Uterus (tissue), 4 donors: ENCODE data around the gene RTL1. TPM values are rescaled to one million over a fixed set of nuclear protein-coding genes. Genes with fewer than 3 reads are reported as not detected.

Source experiments
- DNase-seq, 2 donors: peaks; one replicate each; pipeline ENCODE4 v3.0.0-alpha.2; 2019 to 2020
- H3K27ac ChIP-seq, 2 donors: fragments of 200-600 bp; sonication (generic); 1 replicate in 1 of 2; 2 replicates in 1 of 2; pipeline ENCODE4 v1.5.1; 2016 to 2018
- H3K27me3 ChIP-seq, 2 donors: fragments of 200-600 bp; sonication (generic); one replicate each; pipeline ENCODE4 v1.5.1; 2018 to 2019; ENCODE audit warnings: control low read depth in 1 of 2
- H3K36me3 ChIP-seq, 2 donors: fragments of 200-600 bp; sonication (generic); one replicate each; pipeline ENCODE4 v1.5.1; 2019; ENCODE audit warnings: control low read depth in 1 of 2
- H3K4me1 ChIP-seq, 2 donors: fragments of 200-600 bp; sonication (generic); one replicate each; pipeline ENCODE4 v1.5.1; 2018 to 2019; ENCODE audit warnings: control low read depth in 1 of 2
- H3K4me3 ChIP-seq, 2 donors: fragments of 200-600 bp; sonication (generic); 1 replicate in 1 of 2; 2 replicates in 1 of 2; pipeline ENCODE4 v1.5.1; 2018 to 2019; ENCODE audit warnings: mild to moderate bottlenecking in 1 of 2
- H3K9me3 ChIP-seq, 2 donors: fragments of 200-600 bp; sonication (generic); one replicate each; pipeline ENCODE4 v1.5.1; 2019; ENCODE audit warnings: control low read depth in 1 of 2
- CTCF ChIP-seq, 4 experiments: fragments of 200-600 bp in 2 of 4; fragments of 450-650 bp in 2 of 4; sonication (generic) in 2 of 4; IDR thresholded peaks; one replicate each; pipeline ENCODE4 v1.5.1; 2016 to 2019; ENCODE audit warnings: antibody characterized with exemption in 4 of 4, mild to moderate bottlenecking in 2 of 4, moderate library complexity in 1 of 4
- POLR2A ChIP-seq, 2 donors: fragments of 450-650 bp; IDR thresholded peaks; one replicate each; pipeline ENCODE4 v1.6.1; 2016; ENCODE audit warnings: antibody characterized with exemption in 2 of 2, mild to moderate bottlenecking in 1 of 2, moderate library complexity in 1 of 2
- intact Hi-C: fragments of 100-400 bp; cut with DNase I; formaldehyde crosslinking; loops from one replicate; pipeline ENCODE4 v1.15.1; 2023; ENCODE audit warnings: low total_unique reads
- total RNA-seq, 4 donors: library from RNA; depleted of rRNA in 3 of 4; stranded (reverse); fragments of >200 nt in 3 of 4; gene quantifications; one replicate each; pipeline versions ENCODE4 v1.1.0 to v1.2.4, GENCODE V29; 2014 to 2023
- donor health status: DM: yes; HTN: yes; CAD: no.

Gene RTL1
- total RNA-seq, 4 donors from 2014 or later = 0.21 TPM; not detected in 3

DNA sequence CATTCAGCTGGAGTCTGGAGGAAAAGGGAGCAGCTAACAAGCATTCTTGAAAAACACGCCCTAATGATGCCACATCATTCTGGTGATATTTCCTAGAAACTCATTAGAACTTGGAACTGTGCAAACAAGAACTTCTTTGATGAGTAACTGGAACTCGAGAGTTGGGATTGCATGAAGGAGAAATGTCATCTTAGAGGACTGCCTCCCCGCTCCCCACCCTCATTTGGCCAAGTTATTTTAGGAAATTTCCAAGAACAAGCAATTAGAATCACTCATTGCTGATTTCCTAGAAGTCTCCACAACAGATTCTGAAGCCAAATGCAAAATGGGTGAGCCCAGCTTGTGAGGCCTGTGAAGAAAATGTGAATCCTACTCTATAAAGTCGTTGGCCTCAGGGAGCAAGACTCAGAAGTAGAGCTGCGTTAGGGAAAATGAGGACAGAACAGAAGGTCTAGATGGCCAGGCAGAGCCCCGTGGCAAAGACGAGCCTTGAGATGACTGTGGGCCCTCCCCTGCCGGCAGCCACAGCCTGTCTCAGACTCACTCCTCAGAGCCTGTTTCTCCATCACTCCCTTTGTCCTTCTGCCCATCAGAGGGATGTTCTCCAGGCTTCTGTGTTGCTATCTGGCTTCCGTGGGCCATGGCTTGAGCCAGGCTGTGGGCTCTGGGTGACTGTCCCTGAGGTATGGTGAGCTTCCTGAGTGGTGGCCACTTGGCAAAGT is 38.4 kb downstream of the RTL1 start:
- Histone ChIP-seq H3K36me3 (no peaks in the 10 kb centered on the region), H3K4me1 (no peaks in the 10 kb centered on the region), H3K27me3 (no peaks in the 10 kb centered on the region), H3K9me3 (no peaks in the 10 kb centered on the region), H3K27ac (no peak overlapping the region), H3K4me3 (no peak overlapping the region)
- no peak for DNase-seq
- TF ChIP-seq CTCF (IDR thresholded peaks at IDR 0.05) (no peak), POLR2A (IDR thresholded peaks at IDR 0.05) (no peak)
- intact Hi-C loops = no loop called here

DNA sequence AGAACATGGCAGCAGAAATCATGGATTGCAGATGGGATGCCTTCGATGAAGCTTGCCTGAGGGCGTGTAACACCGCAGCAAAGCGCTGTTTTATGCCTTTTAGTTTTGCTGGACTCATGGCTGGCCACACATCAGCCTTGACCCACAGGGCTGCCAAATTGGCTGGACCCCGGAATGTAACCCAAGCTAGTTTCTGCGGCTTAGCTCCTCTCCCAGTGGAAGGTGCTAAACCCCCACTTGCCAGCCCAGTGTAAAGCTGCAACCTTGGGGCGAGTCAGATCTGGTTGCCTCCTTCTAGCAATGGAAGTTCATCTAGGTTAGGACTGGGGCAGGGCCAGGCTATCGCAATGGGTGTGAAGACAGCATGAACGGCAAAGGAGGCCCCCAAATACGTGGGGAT is 39.3 kb downstream of the RTL1 start:
- DNase-seq = no peak
- Histone ChIP-seq H3K4me1 (no peaks in the 10 kb centered on the region), H3K4me3 (no peak overlapping the region), H3K36me3 (no peaks in the 10 kb centered on the region), H3K27me3 (no peaks in the 10 kb centered on the region), H3K27ac (no peak overlapping the region), H3K9me3 (no peaks in the 10 kb centered on the region)
- TF ChIP-seq CTCF (IDR thresholded peaks at IDR 0.05) = no peak
- no peak for TF ChIP-seq POLR2A (IDR thresholded peaks at IDR 0.05)
- intact Hi-C loops = no loop called here

DNA sequence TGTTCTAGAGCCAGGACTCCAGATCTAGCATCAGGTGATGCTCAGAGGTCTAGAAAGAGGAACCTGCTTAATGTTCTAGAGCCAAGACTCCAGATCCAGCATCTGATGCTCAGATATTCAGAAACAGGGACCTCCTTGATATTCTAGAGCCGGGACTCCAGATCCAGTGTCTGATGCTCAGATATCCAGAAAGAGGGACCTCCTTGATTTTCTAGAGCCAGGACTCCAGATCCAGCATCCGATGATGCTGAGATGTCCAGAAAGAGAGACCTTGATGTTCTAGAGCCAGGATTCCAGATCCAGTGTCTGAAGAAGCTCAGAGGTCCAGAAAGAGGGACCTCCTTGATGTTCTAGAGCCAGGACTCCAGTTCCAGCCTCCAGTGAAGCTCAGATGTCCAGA is 40.7 kb downstream of the RTL1 start:
- intact Hi-C loops = no loop called here

DNA sequence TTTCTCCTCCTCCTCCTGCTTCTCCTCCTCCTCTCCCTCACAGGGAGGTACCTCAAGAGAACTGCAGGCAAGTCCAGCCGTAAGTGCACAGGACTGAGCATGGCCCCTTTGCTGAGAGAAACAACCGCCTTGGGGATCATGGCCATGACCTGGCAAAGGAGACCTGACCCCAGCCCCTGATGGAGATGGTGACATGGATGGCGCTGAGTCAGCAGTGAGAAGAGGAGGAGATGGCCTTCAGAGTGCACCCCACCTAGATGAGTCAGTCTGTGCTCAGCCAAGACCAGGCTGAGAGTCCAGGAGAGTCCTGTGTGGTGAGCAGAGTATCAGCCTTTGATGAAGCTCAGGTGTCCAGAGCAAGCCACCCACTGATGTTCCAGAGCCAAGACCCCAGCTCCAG is 41.2 kb downstream of the RTL1 start:
- intact Hi-C loops = no loop called here
- TF ChIP-seq POLR2A (IDR thresholded peaks at IDR 0.05) (no peak), CTCF (IDR thresholded peaks at IDR 0.05) (no peak)
- no peaks in the 10 kb centered on the region for H3K4me1 ChIP-seq
- no peak for DNase-seq
- no peaks in the 10 kb centered on the region for H3K9me3 ChIP-seq
- H3K27me3 ChIP-seq = no peaks in the 10 kb centered on the region
- H3K36me3 ChIP-seq = no peaks in the 10 kb centered on the region
- no peak overlapping the region for H3K27ac ChIP-seq
- no peak overlapping the region for H3K4me3 ChIP-seq

More for the DNA sequence above, 40.7 kb downstream of the RTL1 start:
- DNase-seq = no peak
- Histone ChIP-seq H3K27ac (no peak overlapping the region), H3K27me3 (no peaks in the 10 kb centered on the region), H3K9me3 (no peaks in the 10 kb centered on the region), H3K4me1 (no peaks in the 10 kb centered on the region), H3K36me3 (no peaks in the 10 kb centered on the region), H3K4me3 (no peak overlapping the region)
- TF ChIP-seq POLR2A (IDR thresholded peaks at IDR 0.05) = no peak
- no peak for TF ChIP-seq CTCF (IDR thresholded peaks at IDR 0.05)

DNA sequence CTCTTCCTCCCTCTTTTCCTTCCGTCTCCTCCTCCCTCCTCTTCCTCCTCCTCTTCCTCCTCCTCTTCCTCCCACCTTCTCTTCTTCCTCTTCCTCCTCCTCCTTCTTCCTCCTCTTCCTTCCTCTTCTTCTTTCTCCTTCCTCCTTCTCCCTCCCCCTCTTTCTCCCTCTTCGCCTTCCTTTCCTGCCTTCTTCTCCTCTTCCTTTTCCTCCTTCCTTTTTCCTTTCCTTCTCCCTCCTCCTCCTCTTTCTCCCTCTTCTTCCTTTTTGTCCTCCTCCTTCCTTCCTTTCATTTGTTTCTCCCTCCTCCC is 41.6 kb downstream of the RTL1 start:
- Histone ChIP-seq H3K27ac (no peak overlapping the region), H3K27me3 (no peaks in the 10 kb centered on the region), H3K9me3 (no peaks in the 10 kb centered on the region), H3K4me3 (no peak overlapping the region), H3K4me1 (no peaks in the 10 kb centered on the region), H3K36me3 (no peaks in the 10 kb centered on the region)
- intact Hi-C loops = no loop called here
- no peak for TF ChIP-seq CTCF (IDR thresholded peaks at IDR 0.05)
- no peak for TF ChIP-seq POLR2A (IDR thresholded peaks at IDR 0.05)
- DNase-seq = no peak
